Gastroesophageal sphincter (tissue), 4 donors: ENCODE data around the gene LDLRAD3. TPM values are rescaled to one million over a fixed set of nuclear protein-coding genes. Genes with fewer than 3 reads are reported as not detected.
A peak's percentile ranks its signal among the peaks of the same experiment; 100 is the strongest.
"Not testable (repeated sequence)": the region's sequence is repeated elsewhere in the genome, so short reads cannot be mapped to it uniquely, and the experiment has no call there.

Source experiments
- ATAC-seq: fragments of 150-250 bp; one replicate; pipeline ENCODE4 v1.9.1; 2016; ENCODE audit warnings: mild to moderate bottlenecking, moderate library complexity
- H3K27ac ChIP-seq, 4 donors: fragments of 200-600 bp; sonication (generic) in 3 of 4; 1 replicate in 3 of 4; 2 replicates in 1 of 4; pipeline ENCODE4 v1.5.1; 2016 to 2019
- H3K27me3 ChIP-seq: fragments of 200-600 bp; sonication (generic); one replicate; pipeline ENCODE4 v1.5.1; 2019
- H3K36me3 ChIP-seq, 2 donors: fragments of 200-600 bp; sonication (generic); one replicate each; pipeline ENCODE4 v1.5.1; 2019; ENCODE audit warnings: control low read depth in 1 of 2
- H3K4me1 ChIP-seq, 3 donors: fragments of 200-600 bp; sonication (generic); 1 replicate in 2 of 3; 2 replicates in 1 of 3; pipeline ENCODE4 v1.5.1; 2016 to 2019; ENCODE audit warnings: control low read depth in 2 of 3
- H3K4me3 ChIP-seq, 2 donors: fragments of 200-600 bp; sonication (generic); one replicate each; pipeline ENCODE4 v1.5.1; 2019; ENCODE audit warnings: mild to moderate bottlenecking in 1 of 2, moderate library complexity in 1 of 2
- H3K9me3 ChIP-seq, 3 donors: fragments of 200-600 bp; sonication (generic); one replicate each; pipeline ENCODE4 v1.5.1; 2017 to 2019; ENCODE audit warnings: control low read depth in 2 of 3
- CTCF ChIP-seq, 4 experiments: fragments of 200-600 bp in 2 of 4; fragments of 450-650 bp in 2 of 4; sonication (generic) in 1 of 4; IDR thresholded peaks; one replicate each; pipeline ENCODE4 v1.5.1; 2017 to 2019; ENCODE audit warnings: antibody characterized with exemption in 4 of 4, mild to moderate bottlenecking in 2 of 4, moderate library complexity in 2 of 4
- EP300 ChIP-seq: sonication (generic); formaldehyde crosslinking; IDR thresholded peaks from one replicate; pipeline ENCODE4 v1.6.1; 2017; ENCODE audit warnings: antibody characterized with exemption, mild to moderate bottlenecking
- POLR2A ChIP-seq, 2 donors: fragments of 450-650 bp; IDR thresholded peaks; one replicate each; pipeline ENCODE4 v1.6.1; 2017; ENCODE audit warnings: antibody characterized with exemption in 2 of 2, mild to moderate bottlenecking in 2 of 2, moderate library complexity in 1 of 2
- POLR2AphosphoS5 ChIP-seq: sonication (generic); formaldehyde crosslinking; IDR thresholded peaks from one replicate; pipeline ENCODE4 v1.6.1; 2017; ENCODE audit warnings: antibody characterized with exemption
- WGBS, 2 donors: methylation state at CpG; one replicate each; pipeline ENCODE4 v1.1.5; 2018; ENCODE audit warnings: low coverage in 1 of 2; 5-methylcytosine and 5-hydroxymethylcytosine counted together
- total RNA-seq, 4 donors: library from RNA; depleted of rRNA; stranded (reverse); fragments of >200 nt; gene quantifications; one replicate each; pipeline ENCODE4 v1.1.0, GENCODE V29; 2016

LDLRAD3 gene
- total RNA-seq, 4 donors from 2014 or later: 4.0 to 8.9 (median 7.2) TPM

GRCh38 chr11:36041988-36042611 is 98.2 kb downstream of the LDLRAD3 start:
- H3K27me3 ChIP-seq: no peaks in the 10 kb centered on the region
- no peak overlapping the region for H3K27ac ChIP-seq
- H3K4me3 ChIP-seq: no peak overlapping the region
- no peaks in the 10 kb centered on the region for H3K9me3 ChIP-seq
- H3K36me3 ChIP-seq: no peaks in the 10 kb centered on the region
- no peak for TF ChIP-seq POLR2A (IDR thresholded peaks at IDR 0.05)
- TF ChIP-seq POLR2AphosphoS5: no peak
- peak in 2 of 4 experiments; percentile 9 to 34 for TF ChIP-seq CTCF (IDR thresholded peaks at IDR 0.05)
- TF ChIP-seq EP300: no peak
- WGBS, 2 donors: 63 to 80% methylated on average over 5 of the region's 5 CpGs
- ATAC-seq: no peak
- peaks cover 0 to 3% (median 0%) of the 10 kb centered on the region in 3 donors for H3K4me1 ChIP-seq

- H3K27me3 ChIP-seq: no peaks in the 10 kb centered on the region
- WGBS, 2 donors: 88 to 95% methylated on average over 3 to 4 of the region's 4 CpGs
- no peak overlapping the region for H3K27ac ChIP-seq
- no peaks in the 10 kb centered on the region for H3K9me3 ChIP-seq
- no peaks in the 10 kb centered on the region for H3K36me3 ChIP-seq
- TF ChIP-seq CTCF (IDR thresholded peaks at IDR 0.05) (no peak), EP300 (no peak), POLR2A (IDR thresholded peaks at IDR 0.05) (no peak), POLR2AphosphoS5 (no peak)
- ATAC-seq: no peak
- H3K4me1 ChIP-seq: no peaks in the 10 kb centered on the region
- H3K4me3 ChIP-seq: no peak overlapping the region
Measured at GRCh38 chr11:36044636-36045035, 100.8 kb downstream of the LDLRAD3 start.

GRCh38 chr11:36045945-36046344 is 102.1 kb downstream of the LDLRAD3 start:
- not testable (repeated sequence) for ATAC-seq, H3K27me3 ChIP-seq, H3K36me3 ChIP-seq, H3K4me1 ChIP-seq, H3K27ac ChIP-seq, H3K4me3 ChIP-seq, H3K9me3 ChIP-seq
- 83 to 91% methylated on average over 2 to 3 of the region's 3 CpGs for WGBS, 2 donors

GRCh38 chr11:36046932-36047331 is 103.1 kb downstream of the LDLRAD3 start:
- 71 to 80% methylated on average over 1 of the region's 1 CpG for WGBS, 2 donors
- ATAC-seq: no peak

GRCh38 chr11:36047344-36047743 is 103.5 kb downstream of the LDLRAD3 start:
- H3K27me3 ChIP-seq: no peaks in the 10 kb centered on the region
- H3K9me3 ChIP-seq: peaks cover 0 to 5% (median 0%) of the 10 kb centered on the region in 3 donors
- WGBS, 2 donors: 83 to 100% methylated on average over 2 of the region's 2 CpGs
- TF ChIP-seq EP300: no peak
- TF ChIP-seq POLR2A (IDR thresholded peaks at IDR 0.05): no peak
- TF ChIP-seq CTCF (IDR thresholded peaks at IDR 0.05): no peak
- no peak for TF ChIP-seq POLR2AphosphoS5
- no peaks in the 10 kb centered on the region for H3K4me1 ChIP-seq
- no peak overlapping the region for H3K4me3 ChIP-seq
- no peaks in the 10 kb centered on the region for H3K36me3 ChIP-seq
- ATAC-seq: no peak
- no peak overlapping the region for H3K27ac ChIP-seq

More at GRCh38 chr11:36046932-36047331, 103.1 kb downstream of the LDLRAD3 start:
- Histone ChIP-seq H3K4me3 (no peak overlapping the region), H3K4me1 (no peaks in the 10 kb centered on the region), H3K27ac (no peak overlapping the region), H3K27me3 (no peaks in the 10 kb centered on the region), H3K36me3 (no peaks in the 10 kb centered on the region), H3K9me3 (peaks cover 0 to 5% (median 0%) of the 10 kb centered on the region in 3 donors)
- no peak for TF ChIP-seq EP300
- no peak for TF ChIP-seq POLR2A (IDR thresholded peaks at IDR 0.05)
- TF ChIP-seq CTCF (IDR thresholded peaks at IDR 0.05): no peak
- TF ChIP-seq POLR2AphosphoS5: no peak
